Rectal smooth muscle tissue (tissue), 1 donor: ENCODE measurements around the gene OCEL1.
A peak's percentile ranks its signal among the peaks of the same experiment; 100 is the strongest.

ENCODE experiments used
- H3K27ac ChIP-seq: one replicate; pipeline ENCODE4 v1.7.0; 2013; ENCODE audit warnings: low read depth, low read length, inconsistent platforms
- H3K27me3 ChIP-seq: one replicate; pipeline ENCODE4 v1.7.0; 2013; ENCODE audit warnings: low read length; ENCODE audit not compliant: control insufficient read depth, insufficient read depth
- H3K36me3 ChIP-seq: one replicate; pipeline ENCODE4 v1.7.0; 2013; ENCODE audit warnings: low read length; ENCODE audit not compliant: control insufficient read depth, insufficient read depth
- H3K4me1 ChIP-seq: one replicate; pipeline ENCODE4 v1.7.0; 2013; ENCODE audit warnings: low read length; ENCODE audit not compliant: control insufficient read depth, insufficient read depth
- H3K4me3 ChIP-seq: one replicate; pipeline ENCODE4 v1.7.0; 2013; ENCODE audit warnings: low read length
- H3K9ac ChIP-seq: one replicate; pipeline ENCODE4 v1.7.0; 2013; ENCODE audit warnings: low read length

Gene OCEL1

DNA sequence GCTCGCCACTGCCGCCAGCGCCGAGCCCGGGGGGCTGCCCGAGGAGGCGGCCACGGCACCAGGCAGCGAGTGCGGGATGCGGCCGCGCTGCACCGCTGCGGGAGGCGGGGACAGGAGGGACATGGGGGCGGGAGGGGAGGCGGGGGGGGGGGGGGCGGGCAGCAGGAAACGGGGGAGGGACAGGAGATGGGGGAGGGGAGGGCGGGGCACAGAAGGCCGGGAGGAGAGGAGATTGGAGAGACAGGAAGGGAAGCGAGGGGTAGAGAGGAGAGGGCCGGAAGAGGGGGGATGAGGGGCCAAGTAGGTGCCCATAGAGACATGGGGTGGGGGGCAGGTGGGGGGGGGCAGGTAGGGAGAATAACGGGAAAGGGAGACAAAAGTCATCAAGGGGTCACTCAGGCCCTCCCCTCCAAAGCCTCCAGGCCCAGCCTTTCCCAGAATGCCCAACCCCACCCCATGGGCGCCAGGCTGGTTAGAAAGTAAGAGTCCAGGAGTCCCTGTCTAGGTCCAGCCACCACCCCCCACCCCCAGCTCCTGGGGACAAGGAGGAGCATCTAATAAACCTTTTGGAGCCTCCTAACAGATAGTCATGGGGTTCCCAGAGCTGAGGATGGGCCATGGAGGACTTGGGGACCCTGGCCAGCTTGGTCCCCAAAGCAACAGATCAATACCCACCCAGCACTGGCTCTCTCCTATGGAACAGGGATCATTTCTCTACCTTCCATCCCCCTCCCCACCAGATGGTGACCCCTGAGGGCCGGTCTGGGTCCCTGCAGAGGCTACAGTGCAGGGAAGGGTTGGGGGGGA, 10.1 kb downstream of the OCEL1 start:
- Histone ChIP-seq H3K27me3 (no peaks in the 10 kb centered on the region), H3K9ac (no peak overlapping the region), H3K36me3 (peaks cover 17% of the 10 kb centered on the region), H3K4me1 (peaks cover 6% of the 10 kb centered on the region), H3K4me3 (peak overlapping the region; percentile 61), H3K27ac (peak overlapping the region; percentile 64)

DNA sequence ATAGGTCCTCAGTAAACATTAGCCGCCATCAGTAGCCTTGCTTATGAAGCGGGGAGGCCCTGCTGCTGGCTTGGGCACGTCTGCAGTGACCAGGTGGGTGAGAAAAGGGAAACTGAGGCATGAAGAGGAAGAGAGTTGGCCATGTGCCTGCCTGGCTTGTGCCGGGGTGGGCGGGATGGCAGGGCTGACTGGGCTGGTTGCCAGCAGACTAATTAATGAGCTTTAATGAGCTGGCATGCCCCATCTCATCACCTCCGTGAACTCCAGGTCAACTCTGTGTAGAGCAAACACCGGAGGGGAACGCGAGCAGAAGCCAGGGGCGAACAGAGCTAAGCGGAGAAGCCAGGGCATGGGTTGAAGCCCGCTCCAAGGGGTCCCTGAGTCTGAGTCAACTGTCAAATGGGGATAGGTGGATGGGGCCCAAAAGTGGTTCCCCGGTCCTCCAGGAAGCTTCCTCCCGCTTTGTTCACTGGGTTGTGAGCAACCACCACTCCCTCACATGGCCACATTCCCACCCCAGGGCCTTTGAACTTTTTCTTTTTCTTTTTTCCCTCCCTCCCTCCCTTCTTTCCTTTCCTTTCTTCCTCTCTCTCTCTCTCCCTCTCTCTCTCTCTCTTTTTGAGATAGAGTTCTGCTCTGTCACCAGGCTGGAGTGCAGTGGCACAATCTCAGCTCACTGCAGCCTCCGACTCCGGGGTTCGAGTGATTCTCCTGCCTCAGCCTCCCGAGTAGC, 11.0 kb downstream of the OCEL1 start:
- Histone ChIP-seq H3K27ac (no peak overlapping the region), H3K4me1 (peaks cover 6% of the 10 kb centered on the region), H3K4me3 (no peak overlapping the region)

DNA sequence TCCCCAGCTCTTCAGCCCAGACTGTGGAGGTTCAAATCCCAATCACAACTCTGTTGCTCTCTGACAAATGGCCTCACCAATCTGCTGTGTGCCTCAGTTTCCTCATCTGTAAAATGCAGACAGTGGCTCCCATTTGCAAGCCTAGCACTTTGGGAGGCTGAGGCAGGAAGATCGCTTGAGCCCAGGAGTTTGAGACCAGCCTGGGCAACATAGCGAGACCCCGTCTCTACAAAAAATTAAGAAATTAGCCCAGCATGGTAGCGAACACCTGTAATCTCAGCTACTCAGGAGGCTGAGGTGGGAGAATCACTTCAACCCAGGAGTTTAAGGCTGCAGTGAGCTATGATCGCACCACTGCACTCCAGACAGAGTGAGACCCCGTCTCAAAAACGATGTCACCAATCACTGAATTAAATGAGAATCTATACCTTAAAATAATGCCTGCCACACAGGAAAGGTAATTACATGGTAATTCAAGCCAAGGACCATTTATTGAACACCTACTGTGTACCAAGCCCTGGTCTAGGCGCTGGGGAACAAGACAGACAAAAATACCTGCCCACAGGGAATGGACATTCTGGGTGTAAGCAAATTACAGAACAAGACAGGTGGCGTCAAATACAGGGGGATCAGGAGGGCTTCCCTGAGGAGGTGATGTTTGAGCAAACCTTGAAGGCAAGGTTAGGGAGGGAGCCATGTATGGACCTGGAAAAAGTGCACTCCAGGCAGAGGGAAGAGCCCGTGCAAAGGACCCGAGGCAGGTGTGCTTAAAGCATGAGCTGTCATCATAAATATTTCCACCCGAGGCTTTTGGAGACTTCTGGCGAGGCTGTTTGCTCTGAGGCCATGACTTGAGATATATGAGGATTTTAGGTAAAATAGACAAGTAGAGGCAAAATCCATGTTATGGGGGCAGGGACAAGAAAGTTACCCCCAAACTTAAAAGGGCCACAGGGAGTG, 12.0 kb downstream of the OCEL1 start:
- peaks cover 8% of the 10 kb centered on the region for H3K36me3 ChIP-seq
- no peak overlapping the region for H3K27ac ChIP-seq
- H3K4me3 ChIP-seq = no peak overlapping the region
- H3K4me1 ChIP-seq = peaks cover 6% of the 10 kb centered on the region
- no peak overlapping the region for H3K9ac ChIP-seq
- H3K27me3 ChIP-seq = no peaks in the 10 kb centered on the region

More for the DNA sequence above, 11.0 kb downstream of the OCEL1 start:
- Histone ChIP-seq H3K9ac (no peak overlapping the region), H3K27me3 (no peaks in the 10 kb centered on the region), H3K36me3 (peaks cover 11% of the 10 kb centered on the region)

DNA sequence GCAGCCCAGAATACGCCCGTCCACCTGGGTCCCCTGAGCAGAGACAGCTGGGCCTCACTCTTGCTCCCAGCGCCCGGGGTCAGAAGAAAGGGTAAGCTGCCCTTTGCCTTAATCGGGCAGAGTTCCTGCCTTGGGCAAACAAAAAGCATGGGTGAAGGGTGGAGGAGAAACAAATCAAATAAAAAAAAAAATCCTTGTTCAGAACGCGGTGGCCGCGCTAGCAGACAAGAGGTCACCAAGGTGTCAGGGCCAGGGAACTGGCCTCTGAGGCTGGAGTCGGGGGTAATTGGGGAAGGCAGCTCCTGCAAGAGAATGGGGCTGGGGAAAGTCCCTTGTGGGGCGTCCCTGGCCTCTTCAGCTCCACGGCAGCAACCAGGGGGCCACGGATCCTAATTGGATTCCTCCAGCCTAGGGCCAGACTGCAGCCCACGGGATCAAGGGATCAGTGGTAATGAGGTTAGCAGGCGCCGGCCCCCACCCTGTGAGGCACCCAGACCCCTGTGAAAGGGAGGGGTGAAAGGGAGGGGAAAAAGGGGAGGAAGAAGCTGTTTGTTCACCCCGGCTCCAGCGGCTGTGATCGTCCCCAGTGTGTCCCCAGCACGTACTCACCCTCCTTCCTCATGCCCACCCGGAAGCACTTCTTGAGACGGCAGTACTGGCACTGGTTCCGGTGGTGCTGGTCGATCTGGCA, 14.2 kb downstream of the OCEL1 start:
- H3K4me1 ChIP-seq = peaks cover under 1% of the 10 kb centered on the region
- H3K4me3 ChIP-seq = no peak overlapping the region
- H3K27ac ChIP-seq = no peak overlapping the region
- H3K9ac ChIP-seq = no peak overlapping the region
- H3K27me3 ChIP-seq = no peaks in the 10 kb centered on the region
- H3K36me3 ChIP-seq = peaks cover 8% of the 10 kb centered on the region

DNA sequence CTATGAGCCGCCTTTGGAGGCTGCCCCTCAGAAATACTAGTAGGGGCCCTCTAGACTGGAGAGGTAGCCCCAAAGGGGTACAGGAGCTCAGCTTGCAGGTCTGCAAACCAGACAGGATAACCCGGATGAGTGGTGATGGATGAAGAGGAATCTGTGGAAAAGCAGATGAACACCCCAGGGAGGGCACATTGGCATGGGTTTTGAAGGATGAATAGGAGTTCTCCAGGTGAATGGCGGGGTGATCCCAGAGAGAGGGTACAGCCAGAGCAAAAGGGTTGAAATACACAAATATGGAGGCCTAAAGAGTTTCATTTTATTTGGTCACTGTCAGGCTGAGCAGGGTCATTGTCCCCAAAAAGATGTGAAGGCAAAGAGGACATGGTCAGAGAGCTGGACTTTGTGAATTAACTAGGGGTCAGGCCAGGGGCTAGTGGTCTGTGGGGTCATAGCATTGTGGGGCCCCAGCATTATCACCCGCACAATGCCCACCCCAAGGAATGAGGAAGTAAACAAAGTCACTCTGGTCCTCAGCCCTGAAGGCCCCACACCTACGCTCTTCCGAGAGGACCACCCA, 14.9 kb downstream of the OCEL1 start:
- Histone ChIP-seq H3K27ac (no peak overlapping the region), H3K4me3 (no peak overlapping the region), H3K9ac (no peak overlapping the region), H3K27me3 (no peaks in the 10 kb centered on the region), H3K36me3 (peaks cover 8% of the 10 kb centered on the region), H3K4me1 (no peaks in the 10 kb centered on the region)

DNA sequence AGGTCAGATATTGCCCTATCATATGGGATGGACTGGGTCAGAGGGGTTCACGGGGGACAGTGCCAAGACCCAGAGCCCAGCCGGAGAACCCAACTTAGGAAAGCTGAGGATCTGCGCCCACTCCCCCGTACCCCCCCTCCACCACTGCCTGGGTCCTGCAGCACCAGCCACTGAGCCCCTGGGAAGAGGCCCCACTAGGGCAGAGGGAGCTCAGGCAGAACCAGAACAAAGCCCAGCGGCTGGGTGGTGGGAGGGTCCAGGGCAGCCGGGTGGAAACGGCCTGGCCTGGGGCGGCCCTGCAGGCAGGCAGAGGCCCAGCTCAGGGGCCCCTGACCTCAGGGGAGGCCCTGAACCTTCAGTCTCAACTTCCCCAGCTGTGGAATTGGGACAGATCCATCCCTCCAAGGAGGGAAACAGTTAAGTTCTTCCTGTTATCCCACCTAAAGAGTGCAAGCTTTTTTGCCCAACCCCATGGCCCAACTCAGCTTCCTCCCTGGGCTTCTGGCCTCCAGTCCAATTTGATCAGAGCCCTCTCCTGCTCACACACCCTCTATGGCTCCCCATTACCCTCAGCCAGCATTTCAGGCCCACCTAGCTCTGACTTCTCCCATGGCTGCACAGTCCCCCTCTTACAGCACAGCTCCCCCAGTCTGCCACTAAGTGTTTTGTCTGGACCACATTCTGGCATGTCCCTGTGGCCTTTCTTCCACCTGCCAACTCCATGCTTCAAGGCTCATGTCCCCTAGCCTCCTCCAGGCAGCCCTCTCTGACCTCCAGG, 16.6 kb downstream of the OCEL1 start:
- H3K9ac ChIP-seq = no peak overlapping the region
- peak overlapping the region; percentile 91 for H3K4me3 ChIP-seq
- H3K27me3 ChIP-seq = no peaks in the 10 kb centered on the region
- H3K27ac ChIP-seq = no peak overlapping the region
- H3K4me1 ChIP-seq = peaks cover 2% of the 10 kb centered on the region
- peaks cover 8% of the 10 kb centered on the region for H3K36me3 ChIP-seq

DNA sequence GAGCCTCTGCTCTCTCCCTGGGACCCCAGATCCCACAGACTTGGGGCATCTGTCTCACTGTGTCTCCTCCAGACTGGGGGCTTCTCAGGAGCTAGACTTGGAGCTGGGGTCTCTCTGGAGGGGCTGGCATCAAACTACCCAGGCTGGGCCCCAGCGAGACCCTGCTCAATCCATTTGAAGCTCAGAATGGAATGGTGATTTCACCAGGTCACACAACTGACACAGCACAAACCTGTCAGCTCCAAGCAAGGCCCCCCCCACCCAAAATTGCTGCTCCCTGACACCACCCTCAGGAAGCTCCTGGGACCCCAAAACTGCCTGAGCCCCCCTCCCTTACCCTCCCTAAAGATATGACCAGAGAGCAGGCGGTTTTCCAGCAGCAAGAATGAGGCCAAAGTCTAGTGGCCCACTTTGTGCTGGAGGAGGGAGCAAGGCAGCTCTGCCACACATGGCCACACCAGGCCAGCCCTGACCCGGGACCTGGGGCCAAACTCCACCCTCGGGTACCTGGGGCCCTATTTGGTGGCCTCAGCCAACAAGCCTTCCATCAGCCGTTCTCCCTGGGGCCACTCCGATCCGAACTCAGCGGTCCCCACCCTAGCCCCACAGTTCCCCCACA, 17.3 kb downstream of the OCEL1 start:
- no peak overlapping the region for H3K9ac ChIP-seq
- H3K27ac ChIP-seq = peak overlapping the region; percentile 74
- H3K36me3 ChIP-seq = peaks cover 3% of the 10 kb centered on the region
- peaks cover 2% of the 10 kb centered on the region for H3K4me1 ChIP-seq
- H3K4me3 ChIP-seq = peak overlapping the region; percentile 91
- no peaks in the 10 kb centered on the region for H3K27me3 ChIP-seq

DNA sequence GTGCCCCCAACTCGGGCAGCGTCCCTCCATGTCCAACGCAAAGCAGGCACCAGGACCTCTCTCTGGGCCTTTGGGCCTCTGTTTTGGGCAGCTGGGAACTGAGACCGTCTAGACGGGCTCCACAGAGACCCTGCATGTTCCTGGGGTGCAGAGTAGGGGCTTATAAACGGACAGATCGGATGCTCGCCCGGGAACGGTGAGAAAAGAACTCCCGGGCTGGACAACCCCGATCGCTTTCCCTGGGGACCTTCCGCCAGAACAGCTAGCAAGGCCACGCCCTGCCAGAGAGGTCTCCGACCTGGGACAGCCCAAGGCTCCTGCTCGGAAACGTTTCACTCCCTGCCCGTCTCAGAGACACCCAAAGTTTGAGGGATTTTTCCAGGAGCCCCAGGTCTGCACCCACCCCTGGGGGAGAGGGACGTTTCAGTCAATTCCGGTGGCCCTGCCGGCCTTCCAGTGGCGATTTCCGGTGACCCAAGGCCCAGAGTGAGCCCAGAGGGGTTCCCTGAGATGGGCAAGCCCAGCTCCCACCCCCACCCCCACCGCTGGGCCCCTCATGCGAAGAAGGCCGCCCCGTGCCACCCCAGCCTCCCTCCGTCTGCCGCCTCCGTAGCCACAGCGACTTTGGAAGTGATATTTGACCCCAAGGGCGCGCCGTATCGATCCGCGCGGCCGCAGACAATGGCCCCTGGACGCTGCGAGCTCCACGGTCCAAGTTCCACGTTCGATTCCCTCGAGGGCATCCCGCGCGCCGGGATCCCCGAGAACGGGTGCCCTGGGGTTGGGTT, 18.0 kb downstream of the OCEL1 start:
- H3K36me3 ChIP-seq = no peaks in the 10 kb centered on the region
- H3K27ac ChIP-seq = peak overlapping the region; percentile 74
- peak overlapping the region; percentile 13 for H3K9ac ChIP-seq
- peak overlapping the region; percentile 91 for H3K4me3 ChIP-seq
- peaks cover 2% of the 10 kb centered on the region for H3K4me1 ChIP-seq
- no peaks in the 10 kb centered on the region for H3K27me3 ChIP-seq

DNA sequence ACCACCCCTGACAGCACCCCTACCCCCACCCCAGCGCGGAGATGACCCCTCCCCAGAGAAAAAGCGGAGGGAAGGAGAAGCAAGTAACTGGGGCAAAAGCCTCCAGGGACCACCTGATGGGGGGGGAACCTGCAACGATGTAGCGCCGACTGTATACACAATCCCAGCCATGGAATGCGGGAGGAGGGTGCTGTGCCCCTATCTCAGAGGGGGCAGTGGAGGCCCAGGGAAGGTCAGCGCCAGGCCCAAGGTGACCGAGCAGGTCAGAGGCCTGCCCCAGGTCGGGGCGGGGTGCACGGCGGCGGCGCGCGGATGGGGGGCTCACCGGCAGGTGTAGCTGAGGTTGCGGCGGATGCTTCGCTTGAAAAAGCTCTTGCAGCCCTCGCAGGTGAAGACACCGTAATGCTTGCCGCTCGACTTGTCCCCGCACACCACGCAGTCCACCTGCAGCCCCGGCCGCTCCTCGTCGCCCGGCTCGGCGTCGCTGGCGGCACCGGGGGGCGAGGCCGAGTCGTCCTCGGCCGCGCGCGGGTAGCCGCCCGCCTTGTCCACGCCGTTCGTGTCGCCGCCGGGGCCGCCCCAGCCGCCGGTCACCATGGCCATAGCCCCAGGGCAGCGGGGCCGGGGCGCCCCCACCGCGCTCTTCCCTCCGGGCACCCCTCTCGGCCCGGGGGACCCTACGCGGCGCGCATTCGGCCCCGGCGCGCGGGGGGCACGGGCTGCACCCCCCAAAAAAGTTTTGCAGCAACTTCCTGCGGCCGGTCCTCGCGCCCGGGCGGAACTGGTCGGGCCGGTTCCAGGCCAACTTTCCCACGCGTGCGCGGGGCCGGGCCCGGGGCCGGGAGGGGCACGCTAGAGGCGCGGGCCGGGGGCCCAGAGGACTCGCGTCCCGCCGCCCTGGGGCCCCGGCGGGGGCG, 18.9 kb downstream of the OCEL1 start:
- Histone ChIP-seq H3K9ac (peak overlapping the region; percentile 13), H3K27me3 (no peaks in the 10 kb centered on the region), H3K4me3 (peak overlapping the region; percentile 91), H3K4me1 (peaks cover 2% of the 10 kb centered on the region), H3K36me3 (no peaks in the 10 kb centered on the region), H3K27ac (peak overlapping the region; percentile 74)
